ENCODE measurements around the gene OR11G2.

- no peak for TF ChIP-seq CTCF (IDR thresholded peaks at IDR 0.05)
- no peak for TF ChIP-seq POLR2AphosphoS5 (IDR thresholded peaks at IDR 0.05)
- TF ChIP-seq POLR2A (IDR thresholded peaks at IDR 0.05), result no peak
- TF ChIP-seq EP300 (IDR thresholded peaks at IDR 0.05), result no peak
Observed at GRCh38 chr14:20190596-20190995, at the start of gene OR11G2.

Measured in stomach (tissue), 4 donors.